DMS53 treated with DMSO at 0.1 percent for 48 hours (cell line): ENCODE results near the gene A4GALT.

ENCODE experiments used
- DNase-seq: peaks from one replicate; lab custom pipeline; 2025; ENCODE audit not compliant: unreplicated experiment; lab: John Stamatoyannopoulos, UW

A4GALT gene

GRCh38 chr22:42653999-42654398, 66.7 kb downstream of the A4GALT start:
- no peak for DNase-seq

GRCh38 chr22:42651134-42651533, 69.5 kb downstream of the A4GALT start:
- DNase-seq = peak; percentile 4

DNA sequence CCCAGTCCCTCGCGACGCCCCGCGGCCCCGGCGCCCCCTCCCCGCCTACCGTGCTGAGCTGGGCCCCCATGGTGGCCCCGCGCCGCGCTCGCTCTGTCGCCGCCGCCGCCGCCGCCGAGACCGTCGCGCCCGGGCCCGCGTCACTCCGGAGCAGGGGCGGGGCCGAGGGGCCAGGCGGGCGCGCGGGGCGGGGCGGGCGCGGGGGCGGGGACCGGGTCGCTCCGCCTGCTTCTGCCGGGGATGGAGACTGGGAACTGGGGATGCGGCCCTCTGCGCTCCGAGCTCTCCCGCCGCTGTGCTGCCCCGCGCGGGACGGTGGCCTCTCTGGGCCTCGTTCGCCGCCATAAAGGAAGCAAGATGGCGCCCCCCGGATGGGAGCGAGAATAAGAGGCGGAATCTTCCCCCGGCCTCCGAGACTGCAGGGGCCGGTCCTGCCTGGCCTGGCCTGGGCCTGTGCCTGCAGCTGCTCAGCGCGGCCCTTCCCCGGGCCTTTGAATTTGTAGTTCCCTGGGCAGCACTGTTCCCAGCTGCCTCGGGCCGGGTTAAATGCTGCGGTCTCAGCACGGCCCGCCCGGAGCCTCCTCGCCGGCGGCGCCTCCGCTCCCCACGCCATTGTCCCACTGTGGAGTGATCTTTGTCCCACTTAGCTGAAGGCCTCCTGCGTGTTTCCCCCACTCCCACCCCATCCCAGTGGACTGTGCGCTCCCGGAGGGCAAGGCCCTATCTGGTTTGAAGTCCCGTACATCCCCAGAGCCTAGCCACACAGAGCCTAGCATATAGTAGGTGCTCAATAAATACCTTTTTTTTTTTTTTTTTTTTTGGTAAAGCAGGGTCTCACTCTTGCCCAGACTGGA, 71.2 kb downstream of the A4GALT start, which contains the start of gene CYB5R3:
CYB5R3 (minus strand) TSS at position 147 of the 854 bp plus-strand sequence; CDS start at position 70, 77 bp downstream.
- DNase-seq = peak; percentile 41

- DNase-seq = no peak
Measured at GRCh38 chr22:42648368-42649245, 72.1 kb downstream of the A4GALT start.

DNA sequence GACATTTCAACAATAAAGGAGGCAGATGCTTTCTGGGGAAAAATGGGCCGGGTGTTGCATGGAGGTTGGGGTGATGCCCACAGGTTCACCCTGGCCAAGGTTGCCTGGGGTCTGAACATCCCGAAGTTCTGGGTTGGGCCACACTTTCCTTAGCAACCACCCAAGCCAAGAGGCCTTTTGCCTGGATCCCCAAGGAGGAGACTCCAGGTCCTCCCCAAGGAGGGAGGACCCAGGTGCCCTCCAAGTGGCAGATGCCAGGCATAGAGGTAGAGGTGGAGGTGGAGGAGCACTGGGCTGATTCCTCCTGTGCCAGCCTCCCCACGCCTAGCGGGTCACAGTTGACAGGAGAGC, 72.7 kb downstream of the A4GALT start:
- no peak for DNase-seq

GRCh38 chr22:42646569-42647525, 73.8 kb downstream of the A4GALT start:
- no peak for DNase-seq

- DNase-seq = no peak
Measured at GRCh38 chr22:42645938-42646568, 74.6 kb downstream of the A4GALT start.

GRCh38 chr22:42645341-42645937, 75.2 kb downstream of the A4GALT start:
- no peak for DNase-seq

GRCh38 chr22:42644422-42645340, 76.0 kb downstream of the A4GALT start:
- DNase-seq = no peak

DNA sequence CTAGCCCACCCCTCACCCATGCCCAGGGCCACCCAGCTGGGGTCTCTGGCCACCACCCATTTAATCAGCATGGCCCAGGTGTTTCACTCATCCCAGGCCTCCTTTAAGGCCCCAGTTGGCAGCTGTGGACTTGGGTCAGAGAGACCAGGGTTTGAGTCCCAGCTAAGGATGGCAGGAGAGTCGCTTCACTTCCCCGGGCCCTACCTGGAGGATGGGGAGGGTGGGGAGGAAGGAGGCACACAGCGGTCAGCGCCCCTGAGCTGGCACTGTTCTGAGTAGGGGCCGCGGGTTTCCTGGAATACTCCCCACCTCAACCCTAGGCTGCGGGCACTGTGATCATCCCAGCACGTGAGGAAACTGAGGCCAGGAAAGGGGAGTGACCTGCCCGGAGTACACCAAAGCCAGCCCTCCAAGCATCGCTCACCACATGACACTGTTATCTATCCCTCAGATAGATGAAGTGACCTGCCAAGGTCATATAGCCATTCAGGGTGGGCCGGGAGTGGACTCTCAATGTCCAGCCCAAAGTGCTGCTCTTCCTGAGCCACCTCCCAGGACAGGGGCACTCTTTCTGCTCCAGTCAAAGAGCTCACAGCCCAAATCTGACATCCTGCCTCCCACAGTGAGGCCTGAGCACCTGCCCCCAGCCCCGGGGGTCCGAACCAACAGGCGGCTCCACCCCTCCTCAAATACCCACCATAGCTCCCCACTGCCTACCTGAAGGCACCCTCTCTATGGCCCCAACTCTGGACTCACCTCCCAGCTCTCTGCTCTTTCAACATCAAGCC, 76.8 kb downstream of the A4GALT start:
- DNase-seq = no peak

DNA sequence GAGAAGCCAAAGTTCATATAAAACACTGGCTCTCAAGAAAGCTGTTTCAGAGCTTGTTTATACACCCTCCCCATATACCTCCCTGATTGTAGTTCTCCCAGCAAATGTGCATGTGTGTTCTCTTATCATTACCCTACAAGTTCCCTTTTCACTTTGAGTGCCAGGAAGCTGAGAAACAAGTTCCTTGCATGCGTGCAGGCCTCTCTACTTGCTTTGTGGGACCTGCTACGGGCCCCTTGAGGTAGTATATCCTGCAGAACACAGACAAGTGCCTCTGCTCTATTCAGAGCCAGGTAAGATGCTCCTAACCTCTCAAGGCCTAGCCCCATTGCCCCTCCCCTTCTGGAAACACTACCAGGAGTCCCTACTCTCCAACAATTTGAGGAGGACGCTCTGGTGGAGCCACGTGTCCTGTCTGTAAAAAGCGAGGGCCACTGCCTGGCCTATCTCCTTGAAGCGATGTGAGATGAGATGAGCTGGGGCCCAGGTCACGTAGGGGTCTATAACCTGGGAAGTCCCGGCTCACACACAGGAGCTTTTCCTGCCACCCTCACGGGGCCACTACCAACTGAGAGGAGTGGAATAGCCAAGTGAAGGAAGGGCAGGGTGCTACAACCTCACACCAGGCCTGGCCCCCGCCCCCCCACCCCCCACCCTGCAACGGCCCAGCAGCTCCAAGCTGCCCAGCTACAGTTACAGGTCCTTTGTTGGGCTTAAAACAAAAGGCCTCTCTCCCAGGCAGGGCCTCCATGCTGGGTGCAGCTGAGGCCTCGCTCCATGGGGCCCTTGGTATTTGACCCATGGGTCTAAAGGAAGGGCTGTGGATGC, 77.7 kb downstream of the A4GALT start:
- no peak for DNase-seq
